Astrocyte (in vitro differentiated cells and primary cell): ENCODE data around the gene CTNNA2. TPM values are rescaled to one million over a fixed set of nuclear protein-coding genes. Genes with fewer than 3 reads are reported as not detected.

Experiments
- DNase-seq: peaks from one replicate; pipeline ENCODE4 v3.0.0-alpha.2; 2010; ENCODE audit warnings: low read depth
- FAIRE-seq: peaks from 2 replicates; lab custom pipeline; 2011; peaks lifted over from hg19 to GRCh38; lab: Jason Lieb, UNC
- H2AFZ ChIP-seq: 2 replicates; pipeline ENCODE4 v1.6.0; 2012; ENCODE audit warnings: low read depth, low read length, inconsistent platforms
- H3K27ac ChIP-seq: 2 replicates; pipeline ENCODE4 v1.5.1; 2011; ENCODE audit warnings: low read depth, low read length, inconsistent platforms
- H3K27me3 ChIP-seq: 2 replicates; pipeline ENCODE4 v1.6.0; 2011; ENCODE audit warnings: low read length, inconsistent platforms; ENCODE audit not compliant: insufficient read depth
- H3K36me3 ChIP-seq: 2 replicates; pipeline ENCODE4 v1.5.1; 2011; ENCODE audit warnings: low read length, inconsistent platforms; ENCODE audit not compliant: insufficient read depth
- H3K4me1 ChIP-seq: 2 replicates; pipeline ENCODE4 v1.5.1; 2011; ENCODE audit warnings: low read length, inconsistent platforms; ENCODE audit not compliant: insufficient read depth
- H3K4me2 ChIP-seq: 2 replicates; pipeline ENCODE4 v1.6.0; 2012; ENCODE audit warnings: low read length, inconsistent platforms
- H3K4me3 ChIP-seq: 2 replicates; pipeline ENCODE4 v1.5.1; 2011; ENCODE audit warnings: low read depth, mild to moderate bottlenecking, low read length, inconsistent platforms; ENCODE audit not compliant: insufficient read depth
- H3K79me2 ChIP-seq: 2 replicates; pipeline ENCODE4 v1.6.0; 2012; ENCODE audit warnings: mild to moderate bottlenecking, low read length, inconsistent platforms; ENCODE audit not compliant: insufficient read depth
- H3K9ac ChIP-seq: 2 replicates; pipeline ENCODE4 v1.6.0; 2012; ENCODE audit warnings: mild to moderate bottlenecking, low read length, inconsistent platforms
- H3K9me3 ChIP-seq: 2 replicates; pipeline ENCODE4 v1.5.1; 2012; ENCODE audit warnings: low read depth, mild to moderate bottlenecking, low read length, inconsistent platforms; ENCODE audit not compliant: insufficient read depth
- H4K20me1 ChIP-seq: 2 replicates; pipeline ENCODE4 v1.6.0; 2012; ENCODE audit warnings: low read length, inconsistent platforms; ENCODE audit not compliant: insufficient read depth
- H3K27ac Mint-ChIP-seq: one replicate; pipeline ENCODE4 v1.8.0; 2021; ENCODE audit warnings: mild to moderate bottlenecking, mixed read lengths; ENCODE audit not compliant: unreplicated experiment
- H3K27me3 Mint-ChIP-seq: one replicate; pipeline ENCODE4 v1.8.0; 2021; ENCODE audit warnings: low read depth, mixed read lengths; ENCODE audit not compliant: unreplicated experiment
- H3K36me3 Mint-ChIP-seq: one replicate; pipeline ENCODE4 v1.8.0; 2021; ENCODE audit warnings: low read depth, mixed read lengths; ENCODE audit not compliant: unreplicated experiment
- H3K4me1 Mint-ChIP-seq: one replicate; pipeline ENCODE4 v1.8.0; 2021; ENCODE audit warnings: low read depth, mixed read lengths; ENCODE audit not compliant: unreplicated experiment
- H3K4me3 Mint-ChIP-seq: one replicate; pipeline ENCODE4 v1.8.0; 2021; ENCODE audit warnings: mild to moderate bottlenecking, moderate library complexity, mixed read lengths; ENCODE audit not compliant: unreplicated experiment
- H3K9me3 Mint-ChIP-seq: one replicate; pipeline ENCODE4 v1.8.0; 2021; ENCODE audit warnings: mild to moderate bottlenecking, mixed read lengths; ENCODE audit not compliant: unreplicated experiment
- CTCF ChIP-seq: IDR thresholded peaks from 2 replicates; pipeline ENCODE4 v1.5.1; 2011; ENCODE audit warnings: low read depth, mild to moderate bottlenecking, inconsistent platforms, low read length, moderate library complexity; ENCODE audit not compliant: insufficient read depth
- EZH2 ChIP-seq: IDR thresholded peaks from 2 replicates; pipeline ENCODE4 v1.6.1; 2012; ENCODE audit warnings: mild to moderate bottlenecking, low read length, inconsistent platforms; ENCODE audit not compliant: insufficient read depth
- total RNA-seq: library from RNA; stranded (reverse); gene quantifications from 2 replicates; pipeline ENCODE4 v1.2.1, GENCODE V29; 2021

CTNNA2 gene
- total RNA-seq, 1 donor from 2014 or later = 3.9 TPM

GRCh38 chr2:79660557-79660956, 147.7 kb downstream of the CTNNA2 start:
- H3K9ac ChIP-seq = no peak overlapping the region
- H3K4me1 ChIP-seq = no peaks in the 10 kb centered on the region
- no peak for FAIRE-seq
- TF ChIP-seq CTCF (no peak), EZH2 (no peak)
- Mint-ChIP-seq H3K4me3 (no peak overlapping the region), H3K4me1 (no peaks in the 10 kb centered on the region), H3K27me3 (no peaks in the 10 kb centered on the region), H3K27ac (no peak overlapping the region), H3K9me3 (no peaks in the 10 kb centered on the region), H3K36me3 (peaks cover 2% of the 10 kb centered on the region)
- H2AFZ ChIP-seq = no peak overlapping the region
- no peaks in the 10 kb centered on the region for H3K9me3 ChIP-seq
- no peaks in the 10 kb centered on the region for H4K20me1 ChIP-seq
- H3K4me3 ChIP-seq = no peak overlapping the region
- no peaks in the 10 kb centered on the region for H3K27me3 ChIP-seq
- no peak overlapping the region for H3K27ac ChIP-seq
- no peaks in the 10 kb centered on the region for H3K79me2 ChIP-seq
- no peaks in the 10 kb centered on the region for H3K36me3 ChIP-seq
- H3K4me2 ChIP-seq = no peak overlapping the region
- DNase-seq = no peak

DNA sequence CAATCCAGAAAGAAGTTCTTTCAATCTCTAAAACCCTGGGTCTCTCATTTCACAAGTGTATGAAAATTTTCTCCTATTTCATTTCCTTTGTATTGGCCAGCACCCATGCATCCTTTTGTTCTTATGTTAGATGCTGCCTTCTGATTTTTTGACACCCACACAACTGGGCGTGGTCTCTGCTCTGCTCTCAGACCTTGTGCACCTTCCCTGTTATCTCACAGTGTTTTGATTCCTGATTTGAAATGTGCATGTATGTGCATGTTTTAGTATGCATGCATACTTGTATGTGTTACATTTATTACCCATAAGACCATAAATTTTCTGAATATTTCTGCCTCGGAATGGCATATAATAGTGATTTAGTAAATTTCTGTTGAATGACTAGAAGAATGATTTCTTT, 152.2 kb downstream of the CTNNA2 start:
- Mint-ChIP-seq H3K27me3 (no peaks in the 10 kb centered on the region), H3K36me3 (peaks cover 2% of the 10 kb centered on the region), H3K27ac (no peak overlapping the region), H3K9me3 (no peaks in the 10 kb centered on the region), H3K4me3 (no peak overlapping the region), H3K4me1 (peaks cover 9% of the 10 kb centered on the region)
- Histone ChIP-seq H2AFZ (no peak overlapping the region), H3K4me2 (no peak overlapping the region), H3K4me3 (no peak overlapping the region), H3K79me2 (no peaks in the 10 kb centered on the region), H3K36me3 (no peaks in the 10 kb centered on the region), H3K9ac (no peak overlapping the region), H3K27me3 (no peaks in the 10 kb centered on the region), H3K27ac (no peak overlapping the region), H3K4me1 (no peaks in the 10 kb centered on the region), H4K20me1 (no peaks in the 10 kb centered on the region), H3K9me3 (no peaks in the 10 kb centered on the region)
- no peak for FAIRE-seq
- TF ChIP-seq EZH2 (no peak), CTCF (no peak)
- DNase-seq = no peak

DNA sequence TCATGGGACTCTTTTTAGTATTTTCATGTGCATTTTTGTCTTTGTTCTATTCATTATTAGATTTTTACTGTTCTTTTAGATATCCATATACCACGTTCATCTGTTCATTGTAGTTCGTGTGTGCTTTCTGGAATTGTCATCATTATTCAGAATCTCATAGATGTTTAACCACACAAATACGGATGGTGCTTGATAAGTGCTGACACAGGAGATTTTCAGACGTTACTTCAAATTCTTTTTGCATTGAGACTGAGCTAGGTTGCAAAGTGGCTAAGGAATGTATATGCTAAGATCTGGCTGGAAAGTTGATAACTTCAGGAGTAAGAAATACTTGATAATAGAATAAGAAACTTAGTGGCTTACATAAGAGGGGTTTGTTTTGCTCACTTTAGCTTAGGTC, 153.6 kb downstream of the CTNNA2 start:
- no peak for FAIRE-seq

More for the DNA sequence above, 153.6 kb downstream of the CTNNA2 start:
- Mint-ChIP-seq H3K4me1 (peaks cover 9% of the 10 kb centered on the region), H3K36me3 (peaks cover 2% of the 10 kb centered on the region), H3K27ac (no peak overlapping the region), H3K27me3 (no peaks in the 10 kb centered on the region), H3K9me3 (no peaks in the 10 kb centered on the region), H3K4me3 (no peak overlapping the region)
- Histone ChIP-seq H3K79me2 (no peaks in the 10 kb centered on the region), H4K20me1 (no peaks in the 10 kb centered on the region), H3K36me3 (no peaks in the 10 kb centered on the region), H3K4me1 (no peaks in the 10 kb centered on the region), H3K27ac (no peak overlapping the region), H3K9me3 (no peaks in the 10 kb centered on the region), H3K9ac (no peak overlapping the region), H3K4me3 (no peak overlapping the region), H2AFZ (no peak overlapping the region), H3K4me2 (no peak overlapping the region), H3K27me3 (no peaks in the 10 kb centered on the region)
- no peak for DNase-seq
- TF ChIP-seq CTCF (no peak), EZH2 (no peak)
